ENCODE results near the gene CTPS1. TPM values are rescaled to one million over a fixed set of nuclear protein-coding genes. Genes with fewer than 3 reads are reported as not detected.

CTPS1 gene
- total and polyA plus RNA-seq, 2 of the 13 experiments (the other 11 are each of a cell fraction or from before 2014, with no cell fraction given): 9.6 to 42.8 TPM

DNA sequence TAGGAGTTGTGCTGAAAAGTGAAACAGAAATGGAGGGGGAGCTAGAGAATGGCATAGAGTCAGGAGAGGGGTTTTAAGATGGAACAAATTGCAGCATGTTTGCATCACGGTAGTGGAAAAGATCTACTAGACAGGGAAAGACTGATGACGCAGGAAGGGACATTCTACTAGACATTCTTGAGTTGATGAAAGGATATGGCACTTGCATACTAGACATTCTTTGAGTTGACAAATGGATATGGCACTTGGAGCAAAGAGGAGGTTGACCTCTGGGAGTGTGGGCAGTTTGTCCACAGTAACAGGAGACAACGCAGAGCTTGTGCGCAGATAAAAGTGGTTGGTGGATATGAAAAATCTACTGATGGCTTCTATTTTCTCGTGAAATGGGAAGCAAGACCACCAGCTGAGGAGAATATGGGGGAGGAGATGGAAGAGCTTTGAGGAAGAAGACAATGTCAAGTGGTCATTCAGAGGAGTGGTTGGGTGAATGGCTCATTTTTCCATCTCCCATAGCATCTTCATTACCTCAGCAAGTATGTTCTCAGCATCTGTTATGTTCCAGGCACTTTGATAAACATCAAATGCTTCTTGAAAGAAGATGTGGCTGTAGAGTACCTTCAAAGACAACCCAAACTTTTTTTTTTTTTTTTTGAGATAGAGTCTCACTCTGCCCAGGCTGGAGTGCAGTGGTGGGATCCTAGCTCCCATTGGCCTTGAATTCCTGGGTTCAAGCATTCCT is 2.4 kb upstream of the CTPS1 start (continued):
- TF ChIP-seq CREB3 (CRISPR knock-in tag; IDR thresholded peaks at IDR 0.05): no peak
- TF ChIP-seq, protein P1, sequence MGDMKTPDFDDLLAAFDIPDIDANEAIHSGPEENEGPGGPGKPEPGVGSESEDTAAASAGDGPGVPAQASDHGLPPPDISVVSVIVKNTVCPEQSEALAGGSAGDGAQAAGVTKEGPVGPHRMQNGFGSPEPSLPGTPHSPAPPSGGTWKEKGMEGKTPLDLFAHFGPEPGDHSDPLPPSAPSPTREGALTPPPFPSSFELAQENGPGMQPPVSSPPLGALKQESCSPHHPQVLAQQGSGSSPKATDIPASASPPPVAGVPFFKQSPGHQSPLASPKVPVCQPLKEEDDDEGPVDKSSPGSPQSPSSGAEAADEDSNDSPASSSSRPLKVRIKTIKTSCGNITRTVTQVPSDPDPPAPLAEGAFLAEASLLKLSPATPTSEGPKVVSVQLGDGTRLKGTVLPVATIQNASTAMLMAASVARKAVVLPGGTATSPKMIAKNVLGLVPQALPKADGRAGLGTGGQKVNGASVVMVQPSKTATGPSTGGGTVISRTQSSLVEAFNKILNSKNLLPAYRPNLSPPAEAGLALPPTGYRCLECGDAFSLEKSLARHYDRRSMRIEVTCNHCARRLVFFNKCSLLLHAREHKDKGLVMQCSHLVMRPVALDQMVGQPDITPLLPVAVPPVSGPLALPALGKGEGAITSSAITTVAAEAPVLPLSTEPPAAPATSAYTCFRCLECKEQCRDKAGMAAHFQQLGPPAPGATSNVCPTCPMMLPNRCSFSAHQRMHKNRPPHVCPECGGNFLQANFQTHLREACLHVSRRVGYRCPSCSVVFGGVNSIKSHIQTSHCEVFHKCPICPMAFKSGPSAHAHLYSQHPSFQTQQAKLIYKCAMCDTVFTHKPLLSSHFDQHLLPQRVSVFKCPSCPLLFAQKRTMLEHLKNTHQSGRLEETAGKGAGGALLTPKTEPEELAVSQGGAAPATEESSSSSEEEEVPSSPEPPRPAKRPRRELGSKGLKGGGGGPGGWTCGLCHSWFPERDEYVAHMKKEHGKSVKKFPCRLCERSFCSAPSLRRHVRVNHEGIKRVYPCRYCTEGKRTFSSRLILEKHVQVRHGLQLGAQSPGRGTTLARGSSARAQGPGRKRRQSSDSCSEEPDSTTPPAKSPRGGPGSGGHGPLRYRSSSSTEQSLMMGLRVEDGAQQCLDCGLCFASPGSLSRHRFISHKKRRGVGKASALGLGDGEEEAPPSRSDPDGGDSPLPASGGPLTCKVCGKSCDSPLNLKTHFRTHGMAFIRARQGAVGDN (CRISPR knock-in tag; IDR thresholded peaks at IDR 0.05): no peak
- TF ChIP-seq, protein P2, sequence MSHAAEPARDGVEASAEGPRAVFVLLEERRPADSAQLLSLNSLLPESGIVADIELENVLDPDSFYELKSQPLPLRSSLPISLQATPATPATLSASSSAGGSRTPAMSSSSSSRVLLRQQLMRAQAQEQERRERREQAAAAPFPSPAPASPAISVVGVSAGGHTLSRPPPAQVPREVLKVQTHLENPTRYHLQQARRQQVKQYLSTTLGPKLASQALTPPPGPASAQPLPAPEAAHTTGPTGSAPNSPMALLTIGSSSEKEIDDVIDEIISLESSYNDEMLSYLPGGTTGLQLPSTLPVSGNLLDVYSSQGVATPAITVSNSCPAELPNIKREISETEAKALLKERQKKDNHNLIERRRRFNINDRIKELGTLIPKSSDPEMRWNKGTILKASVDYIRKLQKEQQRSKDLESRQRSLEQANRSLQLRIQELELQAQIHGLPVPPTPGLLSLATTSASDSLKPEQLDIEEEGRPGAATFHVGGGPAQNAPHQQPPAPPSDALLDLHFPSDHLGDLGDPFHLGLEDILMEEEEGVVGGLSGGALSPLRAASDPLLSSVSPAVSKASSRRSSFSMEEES (CRISPR knock-in tag; IDR thresholded peaks at IDR 0.05): no peak
- no peak for TF ChIP-seq ZNF451 (CRISPR knock-in tag; IDR thresholded peaks at IDR 0.05)
- no peak for TF ChIP-seq ZBTB44 (CRISPR knock-in tag; IDR thresholded peaks at IDR 0.05)
